ENCODE data around the gene CDC42BPB. TPM values are rescaled to one million over a fixed set of nuclear protein-coding genes. Genes with fewer than 3 reads are reported as not detected.
A peak's percentile ranks its signal among the peaks of the same experiment; 100 is the strongest.

The CDC42BPB gene
- total RNA-seq, 1 experiment from 2014 or later, result 103 TPM

DNA sequence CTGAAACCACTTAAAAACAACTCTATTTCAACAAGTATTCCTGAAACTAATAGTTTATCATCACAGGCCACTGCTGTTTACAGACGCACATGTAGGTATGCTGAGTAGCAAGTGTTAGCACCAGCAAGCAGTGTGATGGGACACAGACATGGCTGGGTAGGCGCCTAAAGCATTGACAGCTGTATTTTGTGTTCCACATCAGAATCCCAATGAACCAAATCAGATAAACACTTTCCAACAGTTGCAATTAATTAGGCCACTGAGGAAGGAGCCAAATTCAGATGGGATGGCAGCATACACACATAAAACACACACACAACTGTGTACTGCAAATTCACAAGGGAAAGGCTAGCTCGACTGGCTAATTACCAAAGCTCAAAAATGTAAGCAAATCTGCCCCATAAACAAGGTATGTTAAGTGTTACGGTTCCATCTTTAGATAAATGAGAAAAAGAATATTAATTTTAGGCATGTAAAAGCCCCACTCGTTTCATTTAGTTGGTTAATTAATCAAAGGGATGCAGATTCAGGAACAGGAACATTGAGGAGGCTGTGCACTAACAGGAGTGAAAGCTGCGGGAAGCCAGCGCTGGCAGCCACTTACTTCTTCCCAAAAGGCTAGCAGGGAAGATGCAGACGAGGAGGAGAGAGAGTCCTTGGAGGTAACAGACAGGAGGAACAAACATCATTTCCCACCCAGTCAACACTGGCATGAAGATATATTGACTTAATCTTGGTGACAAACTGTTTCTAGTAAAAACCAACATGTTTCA lies 101.5 kb downstream of the CDC42BPB start:
- Mint-ChIP-seq H3K4me1 (peaks cover 0 to 6% of the 10 kb centered on the region in 2 experiments; a peak in 1 of 4 replicates), H3K4me3 (no peak overlapping the region), H3K27ac (peak overlapping the region in 1 of 3 experiments; percentile 58; a peak in 2 of 7 replicates), H3K36me3 (ENCODE audit: insufficient read depth in 1 of 3, low read depth in 3 of 3) (peaks cover 21 to 88% (median 86%) of the 10 kb centered on the region in 3 experiments; a peak in 6 of 7 replicates), H3K9me3 (no peaks in the 10 kb centered on the region), H3K27me3 (ENCODE audit: low read depth) (no peaks in the 10 kb centered on the region)
- H3K14ac ChIP-seq (ENCODE audit: insufficient read depth, low read length), result no peak overlapping the region
- no peak overlapping the region for H3K23ac ChIP-seq (ENCODE audit: insufficient read length, low read depth, low read length)
- no peak overlapping the region for H4K91ac ChIP-seq (ENCODE audit: insufficient read length, low read depth, low read length)
- no peak overlapping the region for H3K4ac ChIP-seq (ENCODE audit: low read depth, low read length)
- no peaks in the 10 kb centered on the region for H3K23me2 ChIP-seq (ENCODE audit: insufficient read length, low read depth, low read length, poor library complexity, severe bottlenecking)
- no peak overlapping the region for H3K27ac ChIP-seq (ENCODE audit: insufficient read length, low read depth, low read length)
- no peaks in the 10 kb centered on the region for H3K79me2 ChIP-seq (ENCODE audit: insufficient read depth, low read length)
- H2BK15ac ChIP-seq (ENCODE audit: low read depth, low read length), result no peak overlapping the region
- no peak overlapping the region for H3T11ph ChIP-seq (ENCODE audit: low read length)
- no peaks in the 10 kb centered on the region for H3K79me1 ChIP-seq (ENCODE audit: insufficient read depth, low read depth, low read length, poor library complexity, severe bottlenecking)
- H3K56ac ChIP-seq (ENCODE audit: insufficient read length, low read depth, low read length), result no peak overlapping the region
- no peaks in the 10 kb centered on the region for H4K20me1 ChIP-seq (ENCODE audit: control insufficient read depth, insufficient read depth, insufficient read length)
- H3K4me1 ChIP-seq (ENCODE audit: insufficient read depth, low read length), result no peaks in the 10 kb centered on the region
- no peak overlapping the region for H3K4me2 ChIP-seq (ENCODE audit: insufficient read depth, insufficient read length, low read length)
- H2BK120ac ChIP-seq (ENCODE audit: low read depth, low read length, poor library complexity, severe bottlenecking), result no peak overlapping the region
- no peak overlapping the region for H3K9ac ChIP-seq (ENCODE audit: extremely low read depth, insufficient read length, low read length)
- no peak for DNase-seq
- H2BK5ac ChIP-seq (ENCODE audit: insufficient read length, low read length), result no peak overlapping the region
- H3K27me3 ChIP-seq (ENCODE audit: insufficient read depth, low read length), result no peaks in the 10 kb centered on the region
- no peak overlapping the region for H2BK12ac ChIP-seq (ENCODE audit: insufficient read length, low read depth, low read length)
- no peaks in the 10 kb centered on the region for H3K9me3 ChIP-seq (ENCODE audit: control insufficient read depth, low read depth, low read length)
- H4K5ac ChIP-seq (ENCODE audit: insufficient read length, low read depth, low read length), result no peak overlapping the region
- TF ChIP-seq, protein P1, sequence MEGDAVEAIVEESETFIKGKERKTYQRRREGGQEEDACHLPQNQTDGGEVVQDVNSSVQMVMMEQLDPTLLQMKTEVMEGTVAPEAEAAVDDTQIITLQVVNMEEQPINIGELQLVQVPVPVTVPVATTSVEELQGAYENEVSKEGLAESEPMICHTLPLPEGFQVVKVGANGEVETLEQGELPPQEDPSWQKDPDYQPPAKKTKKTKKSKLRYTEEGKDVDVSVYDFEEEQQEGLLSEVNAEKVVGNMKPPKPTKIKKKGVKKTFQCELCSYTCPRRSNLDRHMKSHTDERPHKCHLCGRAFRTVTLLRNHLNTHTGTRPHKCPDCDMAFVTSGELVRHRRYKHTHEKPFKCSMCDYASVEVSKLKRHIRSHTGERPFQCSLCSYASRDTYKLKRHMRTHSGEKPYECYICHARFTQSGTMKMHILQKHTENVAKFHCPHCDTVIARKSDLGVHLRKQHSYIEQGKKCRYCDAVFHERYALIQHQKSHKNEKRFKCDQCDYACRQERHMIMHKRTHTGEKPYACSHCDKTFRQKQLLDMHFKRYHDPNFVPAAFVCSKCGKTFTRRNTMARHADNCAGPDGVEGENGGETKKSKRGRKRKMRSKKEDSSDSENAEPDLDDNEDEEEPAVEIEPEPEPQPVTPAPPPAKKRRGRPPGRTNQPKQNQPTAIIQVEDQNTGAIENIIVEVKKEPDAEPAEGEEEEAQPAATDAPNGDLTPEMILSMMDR (conservative IDR thresholded peaks at IDR 0.05), result no peak
- H2BK20ac ChIP-seq (ENCODE audit: low read depth, low read length, poor library complexity, severe bottlenecking), result no peak overlapping the region
- H3K18ac ChIP-seq (ENCODE audit: insufficient read length, low read depth, low read length), result no peak overlapping the region
- WGBS (ENCODE audit: extremely low coverage, insufficient read length, low lambda C conversion rate), result no CpG with 5 or more reads among the region's 8 CpGs
- no peak overlapping the region for H2AFZ ChIP-seq (ENCODE audit: low read length)
- no peak overlapping the region for H4K8ac ChIP-seq (replicated peaks; ENCODE audit: insufficient read length, low read depth, low read length)
- H2AK5ac ChIP-seq (ENCODE audit: insufficient read length, low read length), result no peak overlapping the region

Data from H9 (cell line).